CD14-positive monocyte (primary cell): ENCODE measurements around the gene ESCO1. TPM values are rescaled to one million over a fixed set of nuclear protein-coding genes. Genes with fewer than 3 reads are reported as not detected.

ENCODE experiments used
- DNase-seq, 3 donors: peaks; one replicate each; pipeline ENCODE4 v3.0.0-alpha.2; 2011 to 2022
- H2AFZ ChIP-seq: 2 replicates; pipeline ENCODE4 v1.6.0; 2012; ENCODE audit warnings: mild to moderate bottlenecking, low read depth, low read length, inconsistent platforms; ENCODE audit not compliant: insufficient read depth, poor library complexity, severe bottlenecking
- H3K27ac ChIP-seq, 2 donors: 1 replicate in 1 of 2; 2 replicates in 1 of 2; pipeline ENCODE4 v1.5.1; 2012 to 2013; ENCODE audit warnings: low read length in 2 of 2, control low read depth in 1 of 2, inconsistent platforms in 1 of 2, low read depth in 1 of 2, mild to moderate bottlenecking in 1 of 2
- H3K27me3 ChIP-seq, 2 donors: one replicate each; pipeline versions ENCODE4 v1.6.0 to v1.6.1; 2011 to 2013; ENCODE audit warnings: low read length in 2 of 2; ENCODE audit not compliant: control insufficient read depth in 2 of 2, insufficient read depth in 2 of 2
- H3K36me3 ChIP-seq, 2 donors: replicated peaks in 1 of 2; 1 replicate in 1 of 2; 2 replicates in 1 of 2; pipeline versions ENCODE4 v1.5.1 to v1.6.1; 2012 to 2013; ENCODE audit warnings: low read length in 2 of 2, control low read depth in 1 of 2, inconsistent platforms in 1 of 2, mild to moderate bottlenecking in 1 of 2; ENCODE audit not compliant: insufficient read depth in 2 of 2, control insufficient read depth in 1 of 2
- H3K4me1 ChIP-seq, 2 donors: 1 replicate in 1 of 2; 2 replicates in 1 of 2; pipeline versions ENCODE4 v1.5.1 to v1.6.1; 2012 to 2013; ENCODE audit warnings: low read length in 2 of 2, control low read depth in 1 of 2, inconsistent platforms in 1 of 2, mild to moderate bottlenecking in 1 of 2, moderate library complexity in 1 of 2; ENCODE audit not compliant: insufficient read depth in 2 of 2, control insufficient read depth in 1 of 2
- H3K4me2 ChIP-seq: replicated peaks from 2 replicates; pipeline ENCODE3; 2012; ENCODE audit warnings: low read length, moderate library complexity, mild to moderate bottlenecking; ENCODE audit not compliant: poor library complexity, severe bottlenecking; ENCODE audit errors: extremely low read depth
- H3K4me3 ChIP-seq, 3 experiments: fragments of 200-600 bp in 1 of 3; sonication (generic) in 1 of 3; replicated peaks in 1 of 3; 1 replicate in 2 of 3; 2 replicates in 1 of 3; pipeline ENCODE4 v1.5.1; 2011 to 2013; ENCODE audit warnings: low read length in 3 of 3, mild to moderate bottlenecking in 3 of 3, control low read depth in 2 of 3, low read depth in 2 of 3, inconsistent platforms in 1 of 3, moderate library complexity in 1 of 3
- H3K79me2 ChIP-seq: 2 replicates; pipeline ENCODE4 v1.6.0; 2012; ENCODE audit warnings: mild to moderate bottlenecking, control low read depth, inconsistent platforms, low read length, moderate library complexity; ENCODE audit not compliant: insufficient read depth
- H3K9ac ChIP-seq: 2 replicates; pipeline ENCODE4 v1.6.0; 2017; ENCODE audit warnings: low read length, mild to moderate bottlenecking; ENCODE audit not compliant: insufficient read depth, poor library complexity, severe bottlenecking
- H3K9me3 ChIP-seq, 2 donors: replicated peaks in 1 of 2; 1 replicate in 1 of 2; 2 replicates in 1 of 2; pipeline versions ENCODE4 v1.5.1 to v1.6.1; 2012 to 2013; ENCODE audit warnings: low read length in 2 of 2, control low read depth in 1 of 2; ENCODE audit not compliant: control insufficient read depth in 1 of 2, insufficient read depth in 1 of 2
- H4K20me1 ChIP-seq: 2 replicates; pipeline ENCODE4 v1.6.0; 2012; ENCODE audit warnings: mild to moderate bottlenecking, low read length, control low read depth, moderate library complexity; ENCODE audit not compliant: insufficient read depth
- H3K27ac Mint-ChIP-seq, 7 donors: one replicate each; pipeline ENCODE4 v1.8.0; 2020; ENCODE audit warnings: mild to moderate bottlenecking in 7 of 7, mixed read lengths in 7 of 7, moderate library complexity in 6 of 7, inconsistent platforms in 2 of 7
- H3K27me3 Mint-ChIP-seq, 3 donors: one replicate each; pipeline ENCODE4 v1.8.0; 2021 to 2022; ENCODE audit warnings: low read depth in 3 of 3, mild to moderate bottlenecking in 3 of 3, mixed read lengths in 3 of 3, moderate library complexity in 3 of 3, inconsistent platforms in 1 of 3
- H3K36me3 Mint-ChIP-seq, 2 donors: one replicate each; pipeline ENCODE4 v1.8.0; 2020; ENCODE audit warnings: mixed read lengths in 2 of 2, inconsistent platforms in 1 of 2, mild to moderate bottlenecking in 1 of 2
- H3K4me1 Mint-ChIP-seq: one replicate; pipeline ENCODE4 v1.8.0; 2020; ENCODE audit warnings: mild to moderate bottlenecking, mixed read lengths
- H3K4me3 Mint-ChIP-seq, 2 donors: one replicate each; pipeline ENCODE4 v1.8.0; 2020; ENCODE audit warnings: mild to moderate bottlenecking in 2 of 2, mixed read lengths in 2 of 2, moderate library complexity in 1 of 2
- H3K9me3 Mint-ChIP-seq, 7 donors: one replicate each; pipeline ENCODE4 v1.8.0; 2020 to 2022; ENCODE audit warnings: mixed read lengths in 7 of 7, mild to moderate bottlenecking in 6 of 7, moderate library complexity in 6 of 7, inconsistent platforms in 2 of 7
- CTCF ChIP-seq: fragments of 200-600 bp; IDR thresholded peaks from one replicate; pipeline ENCODE4 v1.8.0; 2022; ENCODE audit warnings: antibody characterized with exemption, mild to moderate bottlenecking
- WGBS: methylation state at CpG from one replicate; pipeline ENCODE4 v1.1.5; 2013; ENCODE audit warnings: missing lambda C conversion rate; ENCODE audit not compliant: insufficient coverage; 5-methylcytosine and 5-hydroxymethylcytosine counted together
- intact Hi-C, 2 donors: fragments of 100-400 bp; cut with micrococcal nuclease; formaldehyde crosslinking; loops; one replicate each; pipeline versions ENCODE4 v1.15.0 to v1.15.1; 2023
- polyA plus RNA-seq, 3 donors: library from polyadenylated mRNA; depleted of rRNA in 1 of 3; unstranded in 2 of 3; stranded (reverse) in 1 of 3; fragments of 300-500 nt in 2 of 3; fragments of >200 nt in 1 of 3; fragmentation: Illumina TruSeq in 2 of 3; gene quantifications; 1 replicate in 2 of 3; 2 replicates in 1 of 3; pipeline ENCODE4 v1.2.3, GENCODE V29; 2012 to 2021

Gene ESCO1
- polyA plus RNA-seq, 3 donors, result 1.3 to 6.1 (median 2.5) TPM

- Histone ChIP-seq H3K27ac (no peak overlapping the region), H3K27me3 (no peaks in the 10 kb centered on the region), H3K36me3 (peaks cover 23 to 79% of the 10 kb centered on the region in 2 donors), H3K4me1 (no peaks in the 10 kb centered on the region), H4K20me1 (no peaks in the 10 kb centered on the region), H3K79me2 (no peaks in the 10 kb centered on the region), H3K9ac (no peak overlapping the region), H3K4me3 (no peak overlapping the region), H3K4me2 (no peak overlapping the region), H3K9me3 (no peaks in the 10 kb centered on the region), H2AFZ (no peak overlapping the region)
- no peaks in the 10 kb centered on the region for H3K27me3 Mint-ChIP-seq
- no peak for DNase-seq
- H3K4me3 Mint-ChIP-seq, result no peak overlapping the region
- WGBS, result no CpG with 5 or more reads among the region's 2 CpGs
- intact Hi-C loops, result no loop called here
- no peaks in the 10 kb centered on the region for H3K4me1 Mint-ChIP-seq
- H3K36me3 Mint-ChIP-seq, result peaks cover 47 to 79% of the 10 kb centered on the region in 2 donors
- no peak for TF ChIP-seq CTCF
- H3K9me3 Mint-ChIP-seq, result peaks cover 0 to 1% (median 0%) of the 10 kb centered on the region in 7 donors
- no peak overlapping the region for H3K27ac Mint-ChIP-seq
Measured at GRCh38 chr18:21548647-21549046, 51.9 kb downstream of the ESCO1 start.

GRCh38 chr18:21546423-21546822, 54.1 kb downstream of the ESCO1 start:
- H3K4me1 ChIP-seq, result no peaks in the 10 kb centered on the region
- no peaks in the 10 kb centered on the region for H3K79me2 ChIP-seq
- Mint-ChIP-seq H3K4me1 (no peaks in the 10 kb centered on the region), H3K27ac (peak overlapping the region in 2 of 7 donors; percentile 47 to 58), H3K9me3 (no peaks in the 10 kb centered on the region), H3K36me3 (peaks cover 43 to 72% of the 10 kb centered on the region in 2 donors), H3K4me3 (no peak overlapping the region), H3K27me3 (no peaks in the 10 kb centered on the region)
- 100% methylated on average over 1 of the region's 5 CpGs for WGBS
- H4K20me1 ChIP-seq, result no peaks in the 10 kb centered on the region
- DNase-seq, result no peak
- H3K27ac ChIP-seq, result no peak overlapping the region
- H3K27me3 ChIP-seq, result no peaks in the 10 kb centered on the region
- H3K4me3 ChIP-seq, result no peak overlapping the region
- TF ChIP-seq CTCF, result no peak
- peaks cover 20 to 73% of the 10 kb centered on the region in 2 donors for H3K36me3 ChIP-seq
- H2AFZ ChIP-seq, result no peak overlapping the region
- no peak overlapping the region for H3K4me2 ChIP-seq
- H3K9me3 ChIP-seq, result no peaks in the 10 kb centered on the region
- intact Hi-C loops, result no loop called here
- H3K9ac ChIP-seq, result no peak overlapping the region
